Measurements from ENCODE around the gene SMYD3.

DNA sequence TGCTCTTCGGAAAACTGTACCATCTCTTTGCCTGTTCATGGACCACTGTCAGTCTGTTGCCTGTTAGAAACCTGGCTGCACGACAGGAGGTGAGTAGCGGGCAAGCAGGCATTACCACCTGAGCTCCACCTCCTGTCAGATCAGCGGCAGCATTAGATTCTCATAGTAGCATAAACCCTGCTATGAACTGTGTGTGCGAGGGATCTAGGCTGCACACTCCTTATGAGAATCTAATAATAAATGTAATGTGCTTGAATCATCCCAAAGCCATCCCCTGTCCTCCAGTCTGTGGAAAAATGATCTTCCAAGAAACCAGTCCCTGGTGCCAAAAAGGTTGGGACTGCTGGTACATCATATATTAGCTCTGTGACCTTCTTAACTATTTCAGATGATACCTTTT is 110.0 kb downstream of the SMYD3 start:
- TF ChIP-seq POLR2A (IDR thresholded peaks at IDR 0.05) (no peak), POLR2AphosphoS5 (IDR thresholded peaks at IDR 0.05) (no peak)
- TF ChIP-seq, protein P1, sequence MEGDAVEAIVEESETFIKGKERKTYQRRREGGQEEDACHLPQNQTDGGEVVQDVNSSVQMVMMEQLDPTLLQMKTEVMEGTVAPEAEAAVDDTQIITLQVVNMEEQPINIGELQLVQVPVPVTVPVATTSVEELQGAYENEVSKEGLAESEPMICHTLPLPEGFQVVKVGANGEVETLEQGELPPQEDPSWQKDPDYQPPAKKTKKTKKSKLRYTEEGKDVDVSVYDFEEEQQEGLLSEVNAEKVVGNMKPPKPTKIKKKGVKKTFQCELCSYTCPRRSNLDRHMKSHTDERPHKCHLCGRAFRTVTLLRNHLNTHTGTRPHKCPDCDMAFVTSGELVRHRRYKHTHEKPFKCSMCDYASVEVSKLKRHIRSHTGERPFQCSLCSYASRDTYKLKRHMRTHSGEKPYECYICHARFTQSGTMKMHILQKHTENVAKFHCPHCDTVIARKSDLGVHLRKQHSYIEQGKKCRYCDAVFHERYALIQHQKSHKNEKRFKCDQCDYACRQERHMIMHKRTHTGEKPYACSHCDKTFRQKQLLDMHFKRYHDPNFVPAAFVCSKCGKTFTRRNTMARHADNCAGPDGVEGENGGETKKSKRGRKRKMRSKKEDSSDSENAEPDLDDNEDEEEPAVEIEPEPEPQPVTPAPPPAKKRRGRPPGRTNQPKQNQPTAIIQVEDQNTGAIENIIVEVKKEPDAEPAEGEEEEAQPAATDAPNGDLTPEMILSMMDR (IDR thresholded peaks at IDR 0.05) = no peak
